Cardiac muscle cell (in vitro differentiated cells and primary cell): ENCODE data around the gene ALK. TPM values are rescaled to one million over a fixed set of nuclear protein-coding genes. Genes with fewer than 3 reads are reported as not detected.

Source experiments
- DNase-seq, 2 donors: peaks; one replicate each; pipeline versions ENCODE4 v3.0.0 to v3.0.0-alpha.2; 2010 to 2017; ENCODE audit warnings: low read depth in 1 of 2, low spot score in 1 of 2
- H3K27ac ChIP-seq: fragments of 200-600 bp; sonication (generic); 2 replicates; pipeline ENCODE4 v1.5.1; 2016
- H3K27me3 ChIP-seq: fragments of 200-600 bp; sonication (generic); 2 replicates; pipeline ENCODE4 v1.6.0; 2016; ENCODE audit warnings: control low read depth
- H3K36me3 ChIP-seq: fragments of 200-600 bp; sonication (generic); 2 replicates; pipeline ENCODE4 v1.5.1; 2016; ENCODE audit warnings: control low read depth
- H3K4me1 ChIP-seq: fragments of 200-600 bp; sonication (generic); 2 replicates; pipeline ENCODE4 v1.8.1; 2017; ENCODE audit warnings: low read depth, mild to moderate bottlenecking, mixed run types
- H3K4me3 ChIP-seq: fragments of 200-600 bp; sonication (generic); 2 replicates; pipeline ENCODE4 v1.5.1; 2016; ENCODE audit warnings: mild to moderate bottlenecking
- H3K9me3 ChIP-seq: fragments of 200-600 bp; sonication (generic); 2 replicates; pipeline ENCODE4 v1.5.1; 2017; ENCODE audit warnings: low read depth, mild to moderate bottlenecking, control low read depth
- polyA plus RNA-seq: library from polyadenylated mRNA; unstranded; fragments of >200 nt; fragmentation: Nextera tagmentation; extraction: Ambion mirVana; gene quantifications from 2 replicates; pipeline ENCODE4 v1.2.1, GENCODE V29; 2016
- total RNA-seq: library from RNA; depleted of rRNA; stranded (reverse); fragments of >200 nt; gene quantifications from 2 replicates; pipeline ENCODE4 v1.2.3, GENCODE V29; 2016
- TF ChIP-seq, protein P1 (sequence below): IDR thresholded peaks from 2 replicates; pipeline ENCODE4 v1.5.1; 2012; ENCODE audit warnings: low read depth, mild to moderate bottlenecking, low read length

The ALK gene
- total and polyA plus RNA-seq, 2 experiments from 2014 or later, result 1.8 to 4.3 TPM

GRCh38 chr2:29583548-29584156, 337.7 kb downstream of the ALK start:
- H3K9me3 ChIP-seq, result no peaks in the 10 kb centered on the region
- no peaks in the 10 kb centered on the region for H3K27me3 ChIP-seq

GRCh38 chr2:29583104-29583503, 338.3 kb downstream of the ALK start:
- TF ChIP-seq, protein P1, sequence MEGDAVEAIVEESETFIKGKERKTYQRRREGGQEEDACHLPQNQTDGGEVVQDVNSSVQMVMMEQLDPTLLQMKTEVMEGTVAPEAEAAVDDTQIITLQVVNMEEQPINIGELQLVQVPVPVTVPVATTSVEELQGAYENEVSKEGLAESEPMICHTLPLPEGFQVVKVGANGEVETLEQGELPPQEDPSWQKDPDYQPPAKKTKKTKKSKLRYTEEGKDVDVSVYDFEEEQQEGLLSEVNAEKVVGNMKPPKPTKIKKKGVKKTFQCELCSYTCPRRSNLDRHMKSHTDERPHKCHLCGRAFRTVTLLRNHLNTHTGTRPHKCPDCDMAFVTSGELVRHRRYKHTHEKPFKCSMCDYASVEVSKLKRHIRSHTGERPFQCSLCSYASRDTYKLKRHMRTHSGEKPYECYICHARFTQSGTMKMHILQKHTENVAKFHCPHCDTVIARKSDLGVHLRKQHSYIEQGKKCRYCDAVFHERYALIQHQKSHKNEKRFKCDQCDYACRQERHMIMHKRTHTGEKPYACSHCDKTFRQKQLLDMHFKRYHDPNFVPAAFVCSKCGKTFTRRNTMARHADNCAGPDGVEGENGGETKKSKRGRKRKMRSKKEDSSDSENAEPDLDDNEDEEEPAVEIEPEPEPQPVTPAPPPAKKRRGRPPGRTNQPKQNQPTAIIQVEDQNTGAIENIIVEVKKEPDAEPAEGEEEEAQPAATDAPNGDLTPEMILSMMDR, result no peak
- Histone ChIP-seq H3K9me3 (no peaks in the 10 kb centered on the region), H3K36me3 (no peaks in the 10 kb centered on the region), H3K27ac (no peak overlapping the region), H3K4me3 (no peak overlapping the region), H3K27me3 (no peaks in the 10 kb centered on the region), H3K4me1 (no peaks in the 10 kb centered on the region)
- DNase-seq, result no peak

More at GRCh38 chr2:29583548-29584156, 337.7 kb downstream of the ALK start:
- H3K4me3 ChIP-seq, result no peak overlapping the region
- TF ChIP-seq, protein P1, result no peak
- no peak overlapping the region for H3K27ac ChIP-seq
- H3K4me1 ChIP-seq, result no peaks in the 10 kb centered on the region
- no peak for DNase-seq
- no peaks in the 10 kb centered on the region for H3K36me3 ChIP-seq

GRCh38 chr2:29582062-29582461, 339.3 kb downstream of the ALK start:
- H3K9me3 ChIP-seq, result no peaks in the 10 kb centered on the region
- H3K27ac ChIP-seq, result no peak overlapping the region
- H3K4me1 ChIP-seq, result no peaks in the 10 kb centered on the region
- no peaks in the 10 kb centered on the region for H3K36me3 ChIP-seq
- no peak overlapping the region for H3K4me3 ChIP-seq
- TF ChIP-seq, protein P1, result no peak
- no peak for DNase-seq
- H3K27me3 ChIP-seq, result no peaks in the 10 kb centered on the region

- peaks cover 4% of the 10 kb centered on the region for H3K4me1 ChIP-seq
- TF ChIP-seq, protein P1, result no peak
- H3K9me3 ChIP-seq, result no peaks in the 10 kb centered on the region
- no peak overlapping the region for H3K27ac ChIP-seq
- H3K27me3 ChIP-seq, result no peaks in the 10 kb centered on the region
- DNase-seq, result no peak
- no peak overlapping the region for H3K4me3 ChIP-seq
- no peaks in the 10 kb centered on the region for H3K36me3 ChIP-seq
These were observed 341.2 kb downstream of the ALK start for GRCh38 chr2:29580223-29580622.

DNA sequence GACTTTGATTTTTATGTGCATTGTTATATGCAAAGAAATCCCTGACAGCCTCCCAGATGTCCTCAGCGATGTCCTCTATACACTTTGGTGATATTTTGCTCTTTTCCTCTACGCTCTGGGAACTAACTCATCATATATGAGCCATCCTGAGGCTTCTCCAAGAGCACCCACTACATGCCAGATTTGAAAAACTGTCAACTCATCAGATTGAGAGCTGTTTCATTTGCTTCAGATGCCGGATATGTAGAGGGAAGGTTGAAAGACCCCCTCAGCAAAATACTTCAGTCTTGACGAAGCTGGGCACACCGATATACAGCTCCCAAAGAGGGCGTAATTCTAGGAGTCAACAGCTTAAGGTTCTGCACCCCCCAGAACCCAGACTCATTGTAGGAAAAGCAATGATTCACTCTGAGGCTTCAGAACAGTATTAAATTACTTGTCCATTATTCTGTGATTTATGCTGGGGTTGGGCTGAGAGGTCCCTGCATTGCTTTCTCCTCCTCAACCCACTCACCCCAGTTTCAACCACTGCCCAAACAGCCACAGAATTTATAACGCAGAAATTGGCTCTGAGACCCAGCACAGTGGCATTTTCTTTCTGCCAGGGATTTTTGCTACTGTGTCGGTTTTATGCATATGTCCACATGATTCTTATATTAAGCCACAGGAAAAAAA, 341.8 kb downstream of the ALK start:
- H3K27me3 ChIP-seq, result no peaks in the 10 kb centered on the region
- peaks cover 4% of the 10 kb centered on the region for H3K4me1 ChIP-seq
- no peaks in the 10 kb centered on the region for H3K9me3 ChIP-seq
- H3K36me3 ChIP-seq, result no peaks in the 10 kb centered on the region
- H3K27ac ChIP-seq, result no peak overlapping the region
- no peak overlapping the region for H3K4me3 ChIP-seq
- no peak for DNase-seq
- TF ChIP-seq, protein P1, result no peak
